HT-29 (cell line): ENCODE results near the gene CARNS1. TPM values are rescaled to one million over a fixed set of nuclear protein-coding genes. Genes with fewer than 3 reads are reported as not detected.
A peak's percentile ranks its signal among the peaks of the same experiment; 100 is the strongest.

Experiments used
- DNase-seq: peaks from one replicate; pipeline ENCODE4 v3.0.0-alpha.2; 2015; ENCODE audit warnings: low spot score
- total RNA-seq: library from RNA; depleted of rRNA; stranded (reverse); fragments of >200 nt; shearing (Covaris generic); gene quantifications from 2 replicates; pipeline ENCODE4 v1.2.3, GENCODE V29; 2014; rRNA removed

CARNS1 gene
- total RNA-seq, result 0.70 and 0.76 TPM in 2 replicates

GRCh38 chr11:67415501-67416304, at the start of gene CARNS1:
CARNS1 (plus strand) TSS chr11:67415678; CDS start chr11:67416200, 522 bp downstream.
- no peak for DNase-seq

- no peak for DNase-seq
Observed at GRCh38 chr11:67365736-67366444, 49.6 kb upstream of the CARNS1 start.

GRCh38 chr11:67366546-67366945, 48.9 kb upstream of the CARNS1 start:
- no peak for DNase-seq

GRCh38 chr11:67366961-67367760, 48.3 kb upstream of the CARNS1 start:
- no peak for DNase-seq

- no peak for DNase-seq
Observed at GRCh38 chr11:67367761-67368227, 47.7 kb upstream of the CARNS1 start.

GRCh38 chr11:67368621-67369020, 46.9 kb upstream of the CARNS1 start:
- DNase-seq, result no peak

GRCh38 chr11:67369275-67369674, 46.2 kb upstream of the CARNS1 start:
- no peak for DNase-seq

- DNase-seq, result no peak
Observed at GRCh38 chr11:67369801-67370284, 45.6 kb upstream of the CARNS1 start.

- no peak for DNase-seq
Observed at GRCh38 chr11:67370351-67371076, 45.0 kb upstream of the CARNS1 start.

- DNase-seq, result peak; percentile 83
Observed at GRCh38 chr11:67371189-67371910, 44.1 kb upstream of the CARNS1 start.

- no peak for DNase-seq
Observed at GRCh38 chr11:67371911-67372320, 43.6 kb upstream of the CARNS1 start.

- peak; percentile 49 for DNase-seq
Observed at GRCh38 chr11:67372321-67372992, 43.0 kb upstream of the CARNS1 start.

- peak; percentile 80 for DNase-seq
Observed at GRCh38 chr11:67372993-67373647, 42.4 kb upstream of the CARNS1 start, which contains the start of gene CLCF1. CLCF1 (minus strand) TSS chr11:67373598; CDS start chr11:67373539, 59 bp downstream.

GRCh38 chr11:67373648-67374570, 41.6 kb upstream of the CARNS1 start:
- peak; percentile 97 for DNase-seq

GRCh38 chr11:67374571-67375281, 40.8 kb upstream of the CARNS1 start:
- peak; percentile 75 for DNase-seq

- peak; percentile 33 for DNase-seq
Observed at GRCh38 chr11:67375320-67376055, 40.0 kb upstream of the CARNS1 start.
